ENCODE measurements around the gene LDB2. TPM values are rescaled to one million over a fixed set of nuclear protein-coding genes. Genes with fewer than 3 reads are reported as not detected.

Gene LDB2
- total and polyA plus RNA-seq, 3 experiments from 2014 or later = not detected

GRCh38 chr4:16622826-16623225, 275.6 kb downstream of the LDB2 start:
- CTCF ChIA-PET = no interaction called here
- H3K27me3 Mint-ChIP-seq = no peaks in the 10 kb centered on the region
- Histone ChIP-seq H3K9me3 (ENCODE audit: low read length) (no peaks in the 10 kb centered on the region), H3K36me3 (ENCODE audit: insufficient read depth, low read length) (no peaks in the 10 kb centered on the region), H3K4me1 (ENCODE audit: insufficient read depth, low read length) (no peaks in the 10 kb centered on the region), H3K27me3 (ENCODE audit: insufficient read depth, low read length, poor library complexity, severe bottlenecking) (no peaks in the 10 kb centered on the region), H3K4me3 (ENCODE audit: low read length) (no peak overlapping the region), H3K27ac (ENCODE audit: low read depth, low read length) (no peak overlapping the region)
- no peaks in the 10 kb centered on the region for H3K4me1 Mint-ChIP-seq
- no peak for DNase-seq
- H3K9me3 Mint-ChIP-seq = peaks cover 0 to 3% (median 0%) of the 10 kb centered on the region in 5 donors
- H3K27ac Mint-ChIP-seq = no peak overlapping the region
- H3K36me3 Mint-ChIP-seq = no peaks in the 10 kb centered on the region
- POLR2A ChIA-PET = no interaction called here
- no peak overlapping the region for H3K4me3 Mint-ChIP-seq

GRCh38 chr4:16617435-16617834, 281.0 kb downstream of the LDB2 start:
- DNase-seq = no peak
- H3K4me1 Mint-ChIP-seq = no peaks in the 10 kb centered on the region
- H3K36me3 Mint-ChIP-seq = peaks cover 0 to 2% (median 0%) of the 10 kb centered on the region in 3 donors
- H3K27ac Mint-ChIP-seq = no peak overlapping the region
- ChIA-PET POLR2A (no interaction called here), CTCF (no interaction called here)
- H3K4me3 Mint-ChIP-seq = no peak overlapping the region
- peaks cover 0 to 5% (median 0%) of the 10 kb centered on the region in 5 donors for H3K9me3 Mint-ChIP-seq
- Histone ChIP-seq H3K27me3 (ENCODE audit: insufficient read depth, low read length, poor library complexity, severe bottlenecking) (no peaks in the 10 kb centered on the region), H3K4me3 (ENCODE audit: low read length) (no peak overlapping the region), H3K4me1 (ENCODE audit: insufficient read depth, low read length) (no peaks in the 10 kb centered on the region), H3K36me3 (ENCODE audit: insufficient read depth, low read length) (no peaks in the 10 kb centered on the region), H3K9me3 (ENCODE audit: low read length) (no peaks in the 10 kb centered on the region), H3K27ac (ENCODE audit: low read depth, low read length) (no peak overlapping the region)
- H3K27me3 Mint-ChIP-seq = no peaks in the 10 kb centered on the region

- Histone ChIP-seq H3K4me3 (ENCODE audit: low read length) (no peak overlapping the region), H3K36me3 (ENCODE audit: insufficient read depth, low read length) (no peaks in the 10 kb centered on the region), H3K27me3 (ENCODE audit: insufficient read depth, low read length, poor library complexity, severe bottlenecking) (no peaks in the 10 kb centered on the region), H3K27ac (ENCODE audit: low read depth, low read length) (no peak overlapping the region), H3K9me3 (ENCODE audit: low read length) (no peaks in the 10 kb centered on the region), H3K4me1 (ENCODE audit: insufficient read depth, low read length) (no peaks in the 10 kb centered on the region)
- no peaks in the 10 kb centered on the region for H3K27me3 Mint-ChIP-seq
- H3K4me1 Mint-ChIP-seq = no peaks in the 10 kb centered on the region
- no peak for DNase-seq
- CTCF ChIA-PET = no interaction called here
- POLR2A ChIA-PET = no interaction called here
- no peak overlapping the region for H3K4me3 Mint-ChIP-seq
- peaks cover 0 to 2% (median 0%) of the 10 kb centered on the region in 3 donors for H3K36me3 Mint-ChIP-seq
- H3K9me3 Mint-ChIP-seq = peaks cover 0 to 6% (median 0%) of the 10 kb centered on the region in 5 donors
- no peak overlapping the region for H3K27ac Mint-ChIP-seq
Measured at GRCh38 chr4:16617011-16617410, 281.4 kb downstream of the LDB2 start.

GRCh38 chr4:16609170-16609758, 289.2 kb downstream of the LDB2 start:
- H3K9me3 ChIP-seq (ENCODE audit: low read length) = no peaks in the 10 kb centered on the region
- Mint-ChIP-seq H3K4me1 (no peaks in the 10 kb centered on the region), H3K4me3 (no peak overlapping the region), H3K9me3 (peaks cover 0 to 9% (median 2%) of the 10 kb centered on the region in 5 donors), H3K36me3 (no peaks in the 10 kb centered on the region), H3K27me3 (no peaks in the 10 kb centered on the region), H3K27ac (no peak overlapping the region)
- ChIA-PET POLR2A (no interaction called here), CTCF (no interaction called here)
- no peaks in the 10 kb centered on the region for H3K4me1 ChIP-seq (ENCODE audit: insufficient read depth, low read length)
- H3K27ac ChIP-seq (ENCODE audit: low read depth, low read length) = no peak overlapping the region
- DNase-seq = no peak
- no peaks in the 10 kb centered on the region for H3K36me3 ChIP-seq (ENCODE audit: insufficient read depth, low read length)
- H3K4me3 ChIP-seq (ENCODE audit: low read length) = no peak overlapping the region
- H3K27me3 ChIP-seq (ENCODE audit: insufficient read depth, low read length, poor library complexity, severe bottlenecking) = no peaks in the 10 kb centered on the region

- H3K27me3 ChIP-seq (ENCODE audit: insufficient read depth, low read length, poor library complexity, severe bottlenecking) = no peaks in the 10 kb centered on the region
- no peaks in the 10 kb centered on the region for H3K9me3 ChIP-seq (ENCODE audit: low read length)
- ChIA-PET CTCF (no interaction called here), POLR2A (no interaction called here)
- Mint-ChIP-seq H3K4me3 (no peak overlapping the region), H3K9me3 (peaks cover 0 to 9% (median 0%) of the 10 kb centered on the region in 5 donors), H3K36me3 (no peaks in the 10 kb centered on the region), H3K27me3 (no peaks in the 10 kb centered on the region), H3K27ac (no peak overlapping the region), H3K4me1 (no peaks in the 10 kb centered on the region)
- H3K4me3 ChIP-seq (ENCODE audit: low read length) = no peak overlapping the region
- no peak for DNase-seq
- no peaks in the 10 kb centered on the region for H3K36me3 ChIP-seq (ENCODE audit: insufficient read depth, low read length)
- H3K27ac ChIP-seq (ENCODE audit: low read depth, low read length) = no peak overlapping the region
- no peaks in the 10 kb centered on the region for H3K4me1 ChIP-seq (ENCODE audit: insufficient read depth, low read length)
Measured at GRCh38 chr4:16608611-16609125, 289.8 kb downstream of the LDB2 start.

GRCh38 chr4:16608123-16608522, 290.3 kb downstream of the LDB2 start:
- Histone ChIP-seq H3K36me3 (ENCODE audit: insufficient read depth, low read length) (no peaks in the 10 kb centered on the region), H3K27ac (ENCODE audit: low read depth, low read length) (no peak overlapping the region), H3K9me3 (ENCODE audit: low read length) (no peaks in the 10 kb centered on the region), H3K4me3 (ENCODE audit: low read length) (no peak overlapping the region), H3K4me1 (ENCODE audit: insufficient read depth, low read length) (no peaks in the 10 kb centered on the region), H3K27me3 (ENCODE audit: insufficient read depth, low read length, poor library complexity, severe bottlenecking) (no peaks in the 10 kb centered on the region)
- DNase-seq = no peak
- H3K36me3 Mint-ChIP-seq = no peaks in the 10 kb centered on the region
- no peaks in the 10 kb centered on the region for H3K27me3 Mint-ChIP-seq
- ChIA-PET CTCF (no interaction called here), POLR2A (no interaction called here)
- H3K9me3 Mint-ChIP-seq = peaks cover 0 to 9% (median 0%) of the 10 kb centered on the region in 5 donors
- H3K27ac Mint-ChIP-seq = no peak overlapping the region
- H3K4me3 Mint-ChIP-seq = no peak overlapping the region
- H3K4me1 Mint-ChIP-seq = no peaks in the 10 kb centered on the region

- ChIA-PET CTCF (no interaction called here), POLR2A (no interaction called here)
- no peak overlapping the region for H3K27ac ChIP-seq (ENCODE audit: low read depth, low read length)
- no peaks in the 10 kb centered on the region for H3K9me3 ChIP-seq (ENCODE audit: low read length)
- Mint-ChIP-seq H3K27ac (no peak overlapping the region), H3K4me3 (no peak overlapping the region), H3K9me3 (peaks cover 0 to 9% (median 0%) of the 10 kb centered on the region in 5 donors), H3K27me3 (no peaks in the 10 kb centered on the region), H3K36me3 (no peaks in the 10 kb centered on the region), H3K4me1 (no peaks in the 10 kb centered on the region)
- no peak overlapping the region for H3K4me3 ChIP-seq (ENCODE audit: low read length)
- no peaks in the 10 kb centered on the region for H3K4me1 ChIP-seq (ENCODE audit: insufficient read depth, low read length)
- DNase-seq = no peak
- no peaks in the 10 kb centered on the region for H3K27me3 ChIP-seq (ENCODE audit: insufficient read depth, low read length, poor library complexity, severe bottlenecking)
- H3K36me3 ChIP-seq (ENCODE audit: insufficient read depth, low read length) = no peaks in the 10 kb centered on the region
Measured at GRCh38 chr4:16607241-16608066, 291.0 kb downstream of the LDB2 start.

GRCh38 chr4:16606691-16607090, 291.8 kb downstream of the LDB2 start:
- no peaks in the 10 kb centered on the region for H3K36me3 Mint-ChIP-seq
- no peak overlapping the region for H3K4me3 ChIP-seq (ENCODE audit: low read length)

More at GRCh38 chr4:16606691-16607090, 291.8 kb downstream of the LDB2 start:
- Mint-ChIP-seq H3K27me3 (no peaks in the 10 kb centered on the region), H3K27ac (no peak overlapping the region), H3K4me3 (no peak overlapping the region), H3K9me3 (peaks cover 0 to 9% (median 0%) of the 10 kb centered on the region in 5 donors), H3K4me1 (no peaks in the 10 kb centered on the region)
- ChIA-PET POLR2A (no interaction called here), CTCF (no interaction called here)
- Histone ChIP-seq H3K36me3 (ENCODE audit: insufficient read depth, low read length) (no peaks in the 10 kb centered on the region), H3K9me3 (ENCODE audit: low read length) (no peaks in the 10 kb centered on the region), H3K27me3 (ENCODE audit: insufficient read depth, low read length, poor library complexity, severe bottlenecking) (no peaks in the 10 kb centered on the region), H3K27ac (ENCODE audit: low read depth, low read length) (no peak overlapping the region), H3K4me1 (ENCODE audit: insufficient read depth, low read length) (no peaks in the 10 kb centered on the region)
- no peak for DNase-seq

All from CD8-positive, alpha-beta memory T cell (primary cell).